Measurements from ENCODE around the gene PDE4B. TPM values are rescaled to one million over a fixed set of nuclear protein-coding genes. Genes with fewer than 3 reads are reported as not detected.

PDE4B gene
- total RNA-seq, 2 experiments from 2014 or later, result 2.4 to 3.1 TPM

GRCh38 chr1:66275083-66275482 is 482.4 kb downstream of the PDE4B start:
- H3K4me2 ChIP-seq (ENCODE audit: low read length), result peak overlapping the region; percentile 42
- no peak overlapping the region for H3K27ac ChIP-seq (ENCODE audit: low read depth, low read length, poor library complexity, severe bottlenecking)
- no TSS peak for BruUV-seq (replicated peaks)
- H3K9me2 ChIP-seq (ENCODE audit: insufficient read depth, low read length), result no peaks in the 10 kb centered on the region
- no peak overlapping the region for H3K4me3 ChIP-seq (ENCODE audit: low read depth, low read length, poor library complexity, severe bottlenecking)
- CTCF ChIA-PET (ENCODE audit: unreplicated experiment), result interaction anchor here (1.0 to 1.1 kb wide), 2 partner anchors 15 to 72 kb away, joined by 3 read pairs; no protein-coding TSS in a partner anchor
- intact Hi-C loops (cut with micrococcal nuclease; ENCODE audit: unreplicated experiment), result loop anchor here (10.0 kb wide), 2 partner anchors 990 to 1160 kb away; partner anchors contain the start of gene SERBP1
- POLR2A ChIA-PET, result interaction anchor here (0.5 to 2.5 kb wide), 17 partner anchors 8 to 1133 kb away, joined by 3 to 17 read pairs (median 4); no protein-coding TSS in a partner anchor
- TF ChIP-seq EZH2phosphoT487 (IDR thresholded peaks at IDR 0.05; ENCODE audit: borderline replicate concordance, low read depth, low read length), result no peak
- TF ChIP-seq CTCF (conservative IDR thresholded peaks at IDR 0.05; ENCODE audit: low read length), result no peak
- no peaks in the 10 kb centered on the region for H4K20me1 ChIP-seq (ENCODE audit: insufficient read depth, low read length)
- H3K79me2 ChIP-seq (ENCODE audit: insufficient read depth, low read depth, low read length), result no peaks in the 10 kb centered on the region
- peaks cover 91% of the 10 kb centered on the region for H3K4me1 ChIP-seq (ENCODE audit: insufficient read depth, low read length, poor library complexity, severe bottlenecking)
- peak overlapping the region; percentile 93 for H2AFZ ChIP-seq (ENCODE audit: low read length)
- no peaks in the 10 kb centered on the region for H3K36me3 ChIP-seq (ENCODE audit: insufficient read depth, low read length)
- no peaks in the 10 kb centered on the region for H3K9me3 ChIP-seq (ENCODE audit: low read length)
- peak; percentile 26 for DNase-seq (ENCODE audit: low spot score)

GRCh38 chr1:66275601-66276023 is 482.9 kb downstream of the PDE4B start:
- POLR2A ChIA-PET, result interaction anchor here (0.8 to 2.1 kb wide), 10 partner anchors 11 to 169 kb away, joined by 3 to 17 read pairs (median 4); no protein-coding TSS in a partner anchor
- Histone ChIP-seq H3K4me3 (ENCODE audit: low read depth, low read length, poor library complexity, severe bottlenecking) (no peak overlapping the region), H4K20me1 (ENCODE audit: insufficient read depth, low read length) (no peaks in the 10 kb centered on the region), H3K36me3 (ENCODE audit: insufficient read depth, low read length) (no peaks in the 10 kb centered on the region), H3K9me2 (ENCODE audit: insufficient read depth, low read length) (no peaks in the 10 kb centered on the region), H3K4me2 (ENCODE audit: low read length) (peak overlapping the region; percentile 42), H3K79me2 (ENCODE audit: insufficient read depth, low read depth, low read length) (no peaks in the 10 kb centered on the region), H2AFZ (ENCODE audit: low read length) (peak overlapping the region; percentile 93), H3K27ac (ENCODE audit: low read depth, low read length, poor library complexity, severe bottlenecking) (no peak overlapping the region), H3K9me3 (ENCODE audit: low read length) (no peaks in the 10 kb centered on the region), H3K4me1 (ENCODE audit: insufficient read depth, low read length, poor library complexity, severe bottlenecking) (peaks cover 90% of the 10 kb centered on the region)
- no peak for TF ChIP-seq EZH2phosphoT487 (IDR thresholded peaks at IDR 0.05; ENCODE audit: borderline replicate concordance, low read depth, low read length)
- no peak for TF ChIP-seq CTCF (conservative IDR thresholded peaks at IDR 0.05; ENCODE audit: low read length)
- CTCF ChIA-PET (ENCODE audit: unreplicated experiment), result interaction anchor here (1.0 to 1.1 kb wide), 2 partner anchors 16 to 71 kb away, joined by 3 read pairs; no protein-coding TSS in a partner anchor
- DNase-seq (ENCODE audit: low spot score), result no peak
- intact Hi-C loops (cut with micrococcal nuclease; ENCODE audit: unreplicated experiment), result loop anchor here (10.0 kb wide), 2 partner anchors 991 to 1159 kb away; partner anchors contain the start of gene SERBP1
- no TSS peak for BruUV-seq (replicated peaks)

- Histone ChIP-seq H3K27ac (ENCODE audit: low read depth, low read length, poor library complexity, severe bottlenecking) (no peak overlapping the region), H4K20me1 (ENCODE audit: insufficient read depth, low read length) (no peaks in the 10 kb centered on the region), H3K9me2 (ENCODE audit: insufficient read depth, low read length) (no peaks in the 10 kb centered on the region), H3K79me2 (ENCODE audit: insufficient read depth, low read depth, low read length) (no peaks in the 10 kb centered on the region), H3K4me3 (ENCODE audit: low read depth, low read length, poor library complexity, severe bottlenecking) (no peak overlapping the region), H2AFZ (ENCODE audit: low read length) (peak overlapping the region; percentile 93), H3K4me2 (ENCODE audit: low read length) (peak overlapping the region; percentile 42), H3K9me3 (ENCODE audit: low read length) (no peaks in the 10 kb centered on the region), H3K36me3 (ENCODE audit: insufficient read depth, low read length) (no peaks in the 10 kb centered on the region), H3K4me1 (ENCODE audit: insufficient read depth, low read length, poor library complexity, severe bottlenecking) (peaks cover 89% of the 10 kb centered on the region)
- intact Hi-C loops (cut with micrococcal nuclease; ENCODE audit: unreplicated experiment), result loop anchor here (10.0 kb wide), 2 partner anchors 991 to 1159 kb away; partner anchors contain the start of gene SERBP1
- CTCF ChIA-PET (ENCODE audit: unreplicated experiment), result interaction anchor here (1.0 to 1.1 kb wide), 2 partner anchors 16 to 71 kb away, joined by 3 read pairs; no protein-coding TSS in a partner anchor
- no peak for DNase-seq (ENCODE audit: low spot score)
- POLR2A ChIA-PET, result interaction anchor here (0.8 to 2.1 kb wide), 8 partner anchors 12 to 169 kb away, joined by 3 to 7 read pairs (median 4); no protein-coding TSS in a partner anchor
- TF ChIP-seq EZH2phosphoT487 (IDR thresholded peaks at IDR 0.05; ENCODE audit: borderline replicate concordance, low read depth, low read length) (no peak), CTCF (conservative IDR thresholded peaks at IDR 0.05; ENCODE audit: low read length) (no peak)
- no TSS peak for BruUV-seq (replicated peaks)
These were observed 483.5 kb downstream of the PDE4B start for GRCh38 chr1:66276218-66276617.
